Mammary epithelial cell (primary cell): ENCODE data around the gene LCE7A.

Experiments
- CTCF ChIP-seq, 2 donors: IDR thresholded peaks in 1 of 2; conservative IDR thresholded peaks in 1 of 2; 2 replicates each; pipeline ENCODE4 v1.5.1; 2011 to 2012; ENCODE audit warnings: inconsistent platforms in 2 of 2, low read length in 2 of 2, mild to moderate bottlenecking in 2 of 2, control low read depth in 1 of 2, low read depth in 1 of 2; ENCODE audit not compliant: insufficient read depth in 1 of 2; ENCODE audit errors: extremely low read depth in 1 of 2
- EZH2 ChIP-seq: IDR thresholded peaks from 2 replicates; pipeline ENCODE4 v1.6.1; 2012; ENCODE audit warnings: low read length, inconsistent platforms, borderline replicate concordance

- TF ChIP-seq CTCF (conservative IDR thresholded peaks at IDR 0.05 in 1 of 2, IDR thresholded peaks at IDR 0.05 in 1 of 2; ENCODE audit: extremely low read depth in 1 of 2, insufficient read depth in 1 of 2, low read depth in 1 of 2, low read length in 2 of 2) (no peak), EZH2 (no peak)
Measured at GRCh38 chr1:152859696-152860095, at the start of gene LCE7A.
